Midbrain (tissue), 1 donor: ENCODE data around the gene ADSS1.

Experiments used
- DNase-seq: peaks from one replicate; lab custom pipeline; 2025; lab: John Stamatoyannopoulos, UW

ADSS1 gene

GRCh38 chr14:104770072-104770579, 46.1 kb downstream of the ADSS1 start:
- no peak for DNase-seq

- no peak for DNase-seq
These were observed 46.8 kb downstream of the ADSS1 start for GRCh38 chr14:104770851-104771272.

- no peak for DNase-seq
These were observed 47.3 kb downstream of the ADSS1 start for GRCh38 chr14:104771374-104771773.

GRCh38 chr14:104771918-104772706, 48.1 kb downstream of the ADSS1 start:
- DNase-seq = no peak

GRCh38 chr14:104772707-104773504, 48.9 kb downstream of the ADSS1 start:
- no peak for DNase-seq

- no peak for DNase-seq
These were observed 49.8 kb downstream of the ADSS1 start for GRCh38 chr14:104773505-104774452.

- no peak for DNase-seq
These were observed 50.5 kb downstream of the ADSS1 start for GRCh38 chr14:104774453-104775072.

GRCh38 chr14:104775073-104775489, 51.1 kb downstream of the ADSS1 start:
- no peak for DNase-seq

GRCh38 chr14:104776481-104776880, 52.5 kb downstream of the ADSS1 start:
- no peak for DNase-seq

GRCh38 chr14:104776961-104777807, 53.2 kb downstream of the ADSS1 start:
- no peak for DNase-seq

- no peak for DNase-seq
These were observed 53.8 kb downstream of the ADSS1 start for GRCh38 chr14:104777808-104778249.

- DNase-seq = no peak
These were observed 54.8 kb downstream of the ADSS1 start for GRCh38 chr14:104778694-104779331.

- no peak for DNase-seq
These were observed 55.9 kb downstream of the ADSS1 start for GRCh38 chr14:104779776-104780512.

- DNase-seq = no peak
These were observed 56.5 kb downstream of the ADSS1 start for GRCh38 chr14:104780513-104781030.

GRCh38 chr14:104781271-104782077, 57.4 kb downstream of the ADSS1 start:
- no peak for DNase-seq

GRCh38 chr14:104782086-104782807, 58.2 kb downstream of the ADSS1 start:
- no peak for DNase-seq

- DNase-seq = no peak
These were observed 58.7 kb downstream of the ADSS1 start for GRCh38 chr14:104782808-104783139.
